ENCODE results near the gene TMSB15C.

DNA sequence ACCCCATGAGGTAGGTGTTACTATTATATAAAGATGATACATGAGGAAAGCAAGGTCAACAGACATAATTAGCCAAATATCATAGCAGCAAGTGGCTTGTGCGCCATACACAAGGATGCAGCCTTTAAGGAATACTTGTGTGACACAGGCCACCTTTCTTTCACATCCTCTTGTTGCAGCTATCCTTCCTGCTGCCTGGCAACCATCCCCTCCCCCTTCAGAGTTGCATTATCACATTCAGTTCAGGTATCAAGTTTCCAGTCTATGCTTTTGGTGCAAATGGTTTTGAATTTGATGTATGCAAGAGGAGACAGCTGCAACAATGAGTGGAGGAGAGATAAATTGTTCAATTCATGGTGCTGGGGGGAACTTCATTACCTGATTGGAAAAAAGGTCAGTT is 42.7 kb upstream of the TMSB15C start:
- TF ChIP-seq, protein P1, sequence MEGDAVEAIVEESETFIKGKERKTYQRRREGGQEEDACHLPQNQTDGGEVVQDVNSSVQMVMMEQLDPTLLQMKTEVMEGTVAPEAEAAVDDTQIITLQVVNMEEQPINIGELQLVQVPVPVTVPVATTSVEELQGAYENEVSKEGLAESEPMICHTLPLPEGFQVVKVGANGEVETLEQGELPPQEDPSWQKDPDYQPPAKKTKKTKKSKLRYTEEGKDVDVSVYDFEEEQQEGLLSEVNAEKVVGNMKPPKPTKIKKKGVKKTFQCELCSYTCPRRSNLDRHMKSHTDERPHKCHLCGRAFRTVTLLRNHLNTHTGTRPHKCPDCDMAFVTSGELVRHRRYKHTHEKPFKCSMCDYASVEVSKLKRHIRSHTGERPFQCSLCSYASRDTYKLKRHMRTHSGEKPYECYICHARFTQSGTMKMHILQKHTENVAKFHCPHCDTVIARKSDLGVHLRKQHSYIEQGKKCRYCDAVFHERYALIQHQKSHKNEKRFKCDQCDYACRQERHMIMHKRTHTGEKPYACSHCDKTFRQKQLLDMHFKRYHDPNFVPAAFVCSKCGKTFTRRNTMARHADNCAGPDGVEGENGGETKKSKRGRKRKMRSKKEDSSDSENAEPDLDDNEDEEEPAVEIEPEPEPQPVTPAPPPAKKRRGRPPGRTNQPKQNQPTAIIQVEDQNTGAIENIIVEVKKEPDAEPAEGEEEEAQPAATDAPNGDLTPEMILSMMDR (IDR thresholded peaks at IDR 0.05 in 2 of 3, conservative IDR thresholded peaks at IDR 0.05 in 1 of 3; ENCODE audit: borderline replicate concordance in 1 of 3, insufficient read depth in 1 of 3, low read depth in 2 of 3, low read length in 2 of 3), result no peak
- TF ChIP-seq SRF (IDR thresholded peaks at IDR 0.05; ENCODE audit: low read depth) (no peak), YY1 (IDR thresholded peaks at IDR 0.05; ENCODE audit: extremely low read depth, insufficient replicate concordance, low read depth, low read length) (no peak), TCF7L2 (IDR thresholded peaks at IDR 0.05; ENCODE audit: borderline replicate concordance, extremely low read depth, insufficient read depth, insufficient read length) (no peak), POLR2AphosphoS5 (IDR thresholded peaks at IDR 0.05; ENCODE audit: low read depth, low read length) (no peak), POLR2A (IDR thresholded peaks at IDR 0.05; ENCODE audit: borderline replicate concordance, extremely low read depth, insufficient read depth, insufficient read length) (no peak), SIN3A (IDR thresholded peaks at IDR 0.05; ENCODE audit: low read depth) (no peak), ZNF274 (IDR thresholded peaks at IDR 0.05; ENCODE audit: low read depth, low read length) (no peak)
- TF ChIP-seq, protein P2, sequence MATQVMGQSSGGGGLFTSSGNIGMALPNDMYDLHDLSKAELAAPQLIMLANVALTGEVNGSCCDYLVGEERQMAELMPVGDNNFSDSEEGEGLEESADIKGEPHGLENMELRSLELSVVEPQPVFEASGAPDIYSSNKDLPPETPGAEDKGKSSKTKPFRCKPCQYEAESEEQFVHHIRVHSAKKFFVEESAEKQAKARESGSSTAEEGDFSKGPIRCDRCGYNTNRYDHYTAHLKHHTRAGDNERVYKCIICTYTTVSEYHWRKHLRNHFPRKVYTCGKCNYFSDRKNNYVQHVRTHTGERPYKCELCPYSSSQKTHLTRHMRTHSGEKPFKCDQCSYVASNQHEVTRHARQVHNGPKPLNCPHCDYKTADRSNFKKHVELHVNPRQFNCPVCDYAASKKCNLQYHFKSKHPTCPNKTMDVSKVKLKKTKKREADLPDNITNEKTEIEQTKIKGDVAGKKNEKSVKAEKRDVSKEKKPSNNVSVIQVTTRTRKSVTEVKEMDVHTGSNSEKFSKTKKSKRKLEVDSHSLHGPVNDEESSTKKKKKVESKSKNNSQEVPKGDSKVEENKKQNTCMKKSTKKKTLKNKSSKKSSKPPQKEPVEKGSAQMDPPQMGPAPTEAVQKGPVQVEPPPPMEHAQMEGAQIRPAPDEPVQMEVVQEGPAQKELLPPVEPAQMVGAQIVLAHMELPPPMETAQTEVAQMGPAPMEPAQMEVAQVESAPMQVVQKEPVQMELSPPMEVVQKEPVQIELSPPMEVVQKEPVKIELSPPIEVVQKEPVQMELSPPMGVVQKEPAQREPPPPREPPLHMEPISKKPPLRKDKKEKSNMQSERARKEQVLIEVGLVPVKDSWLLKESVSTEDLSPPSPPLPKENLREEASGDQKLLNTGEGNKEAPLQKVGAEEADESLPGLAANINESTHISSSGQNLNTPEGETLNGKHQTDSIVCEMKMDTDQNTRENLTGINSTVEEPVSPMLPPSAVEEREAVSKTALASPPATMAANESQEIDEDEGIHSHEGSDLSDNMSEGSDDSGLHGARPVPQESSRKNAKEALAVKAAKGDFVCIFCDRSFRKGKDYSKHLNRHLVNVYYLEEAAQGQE (IDR thresholded peaks at IDR 0.05; ENCODE audit: low read depth), result no peak

Measured in HCT116 (cell line).